Upper lobe of right lung (tissue), 1 donor: ENCODE results near the gene CDHR1. TPM values are rescaled to one million over a fixed set of nuclear protein-coding genes. Genes with fewer than 3 reads are reported as not detected.

Experiments used
- ATAC-seq: fragments of 200-7000 bp; cut with Tn5 transposase; one replicate; pipeline ENCODE4 v1.9.1; 2020; ENCODE audit warnings: mild to moderate bottlenecking, moderate library complexity
- DNase-seq: peaks from one replicate; pipeline ENCODE4 v3.0.0-alpha.2; 2020
- H3K27ac ChIP-seq: fragments of 200-600 bp; one replicate; pipeline ENCODE4 v1.8.0; 2022
- H3K27me3 ChIP-seq: fragments of 200-600 bp; one replicate; pipeline ENCODE4 v1.8.0; 2022; ENCODE audit warnings: mild to moderate bottlenecking
- H3K36me3 ChIP-seq: fragments of 200-600 bp; one replicate; pipeline ENCODE4 v1.8.0; 2022
- H3K4me1 ChIP-seq: fragments of 200-600 bp; one replicate; pipeline ENCODE4 v1.8.0; 2022
- H3K4me3 ChIP-seq: fragments of 200-600 bp; one replicate; pipeline ENCODE4 v1.8.0; 2022; ENCODE audit warnings: mild to moderate bottlenecking
- H3K9me3 ChIP-seq: fragments of 200-600 bp; one replicate; pipeline ENCODE4 v1.8.0; 2022
- intact Hi-C: fragments of 100-400 bp; cut with DNase I; formaldehyde crosslinking; loops from one replicate; pipeline ENCODE4 v1.11.0; 2022
- total RNA-seq: library from RNA; stranded (reverse); fragmentation: NEBNext Ultra II Directional; extraction: Animal tissue kit (Norgen Biotek cat#: 25700); gene quantifications from one replicate; pipeline ENCODE4 v1.2.1, GENCODE V29; 2021
- TF ChIP-seq, protein P1 (sequence below): fragments of 200-600 bp; IDR thresholded peaks from one replicate; pipeline ENCODE4 v1.8.0; 2022; ENCODE audit warnings: antibody characterized with exemption
- donor health status: DM: no; HTN: yes; CAD: no; lungs with severe emphysema.

CDHR1 gene
- total RNA-seq, 1 donor from 2014 or later, result 0.35 TPM

DNA sequence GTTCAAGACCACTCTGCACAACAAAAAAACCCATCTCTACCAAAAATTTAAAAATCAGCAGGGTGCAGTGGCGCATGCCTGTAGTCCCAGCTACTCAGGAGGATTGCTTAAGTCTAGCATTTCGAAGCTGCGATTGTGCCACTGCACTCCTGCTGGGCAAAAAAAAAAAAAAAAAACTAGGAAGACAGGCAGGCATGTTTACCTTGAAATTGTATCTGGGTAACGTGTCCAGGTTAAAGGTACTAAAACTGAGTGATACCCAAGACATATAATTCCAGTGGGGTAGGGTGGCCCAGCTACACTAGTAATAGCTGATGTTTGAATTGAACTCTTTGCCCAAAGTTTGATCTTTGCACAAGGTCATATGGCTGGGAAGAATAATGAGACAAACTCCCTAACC is 38.8 kb upstream of the CDHR1 start:
- H3K4me3 ChIP-seq, result no peak overlapping the region
- ATAC-seq, result no peak
- no peaks in the 10 kb centered on the region for H3K4me1 ChIP-seq
- H3K27ac ChIP-seq, result no peak overlapping the region
- intact Hi-C loops, result no loop called here
- TF ChIP-seq, protein P1, sequence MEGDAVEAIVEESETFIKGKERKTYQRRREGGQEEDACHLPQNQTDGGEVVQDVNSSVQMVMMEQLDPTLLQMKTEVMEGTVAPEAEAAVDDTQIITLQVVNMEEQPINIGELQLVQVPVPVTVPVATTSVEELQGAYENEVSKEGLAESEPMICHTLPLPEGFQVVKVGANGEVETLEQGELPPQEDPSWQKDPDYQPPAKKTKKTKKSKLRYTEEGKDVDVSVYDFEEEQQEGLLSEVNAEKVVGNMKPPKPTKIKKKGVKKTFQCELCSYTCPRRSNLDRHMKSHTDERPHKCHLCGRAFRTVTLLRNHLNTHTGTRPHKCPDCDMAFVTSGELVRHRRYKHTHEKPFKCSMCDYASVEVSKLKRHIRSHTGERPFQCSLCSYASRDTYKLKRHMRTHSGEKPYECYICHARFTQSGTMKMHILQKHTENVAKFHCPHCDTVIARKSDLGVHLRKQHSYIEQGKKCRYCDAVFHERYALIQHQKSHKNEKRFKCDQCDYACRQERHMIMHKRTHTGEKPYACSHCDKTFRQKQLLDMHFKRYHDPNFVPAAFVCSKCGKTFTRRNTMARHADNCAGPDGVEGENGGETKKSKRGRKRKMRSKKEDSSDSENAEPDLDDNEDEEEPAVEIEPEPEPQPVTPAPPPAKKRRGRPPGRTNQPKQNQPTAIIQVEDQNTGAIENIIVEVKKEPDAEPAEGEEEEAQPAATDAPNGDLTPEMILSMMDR, result no peak
- H3K36me3 ChIP-seq, result peaks cover 49% of the 10 kb centered on the region
- H3K27me3 ChIP-seq, result no peaks in the 10 kb centered on the region
- no peak for DNase-seq
- H3K9me3 ChIP-seq, result no peaks in the 10 kb centered on the region

DNA sequence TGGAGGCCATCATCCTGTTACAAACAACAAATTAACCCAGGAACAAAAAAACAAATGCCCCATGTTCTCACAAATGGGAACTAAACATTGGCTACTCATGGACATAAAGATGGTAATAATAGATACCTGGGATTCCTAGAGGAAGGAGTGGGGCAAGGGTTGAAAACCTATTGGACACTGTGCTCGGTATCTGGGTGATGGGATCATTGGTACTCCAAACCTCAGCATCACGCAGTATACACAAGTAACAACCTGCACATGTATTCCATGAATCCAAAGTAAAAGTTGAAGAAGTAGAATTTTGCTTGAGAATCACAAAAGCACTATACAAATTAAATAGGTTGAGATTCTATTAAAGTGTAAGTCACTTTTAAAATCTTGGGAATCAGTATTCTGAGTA is 38.3 kb upstream of the CDHR1 start:
- Histone ChIP-seq H3K4me3 (no peak overlapping the region), H3K27me3 (peaks cover 3% of the 10 kb centered on the region), H3K9me3 (no peaks in the 10 kb centered on the region), H3K4me1 (no peaks in the 10 kb centered on the region), H3K27ac (no peak overlapping the region), H3K36me3 (peaks cover 44% of the 10 kb centered on the region)
- TF ChIP-seq, protein P1, result no peak
- no peak for DNase-seq
- no peak for ATAC-seq
- intact Hi-C loops, result no loop called here

DNA sequence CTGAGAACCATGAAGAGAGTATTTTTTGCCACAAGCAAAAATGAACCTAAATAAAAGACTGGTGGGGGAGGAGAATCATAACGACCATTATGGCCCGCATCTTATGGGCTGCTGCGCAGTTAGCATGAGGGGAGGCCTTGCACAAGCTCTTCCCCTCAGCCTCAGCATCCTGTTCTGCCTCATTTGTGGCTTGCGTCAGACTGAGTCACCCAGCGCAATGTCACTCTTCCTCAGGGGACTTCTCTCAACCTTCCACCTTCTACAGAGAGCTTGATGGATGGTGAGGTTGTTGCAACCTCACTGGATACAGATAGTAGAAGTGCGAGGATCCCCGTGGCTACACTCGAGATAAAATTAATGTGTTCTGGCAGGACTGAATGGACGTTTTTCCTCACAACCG is 37.6 kb upstream of the CDHR1 start:
- Histone ChIP-seq H3K4me3 (no peak overlapping the region), H3K27me3 (peaks cover 5% of the 10 kb centered on the region), H3K9me3 (no peaks in the 10 kb centered on the region), H3K27ac (no peak overlapping the region), H3K36me3 (peaks cover 36% of the 10 kb centered on the region), H3K4me1 (no peaks in the 10 kb centered on the region)
- TF ChIP-seq, protein P1, result no peak
- ATAC-seq, result peak; percentile 83
- no peak for DNase-seq
- intact Hi-C loops, result no loop called here

DNA sequence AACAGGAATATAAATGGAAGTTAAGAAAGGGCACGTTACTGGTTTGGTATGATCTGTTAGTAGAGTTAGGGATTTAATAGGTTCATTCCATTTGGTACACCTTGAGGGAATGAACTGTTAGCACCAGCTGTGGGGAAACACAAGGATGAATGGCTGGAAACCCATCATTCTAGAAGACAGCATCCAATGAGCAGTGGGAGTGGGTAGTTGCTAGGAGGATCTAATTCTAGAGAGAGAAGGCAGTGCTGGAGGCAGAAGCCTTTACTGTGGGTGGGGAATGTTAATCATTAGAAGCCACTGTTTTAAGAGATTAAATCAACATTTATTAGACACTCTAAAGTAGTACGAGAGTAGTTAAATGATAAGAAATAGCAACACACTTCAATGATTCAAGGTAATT is 36.3 kb upstream of the CDHR1 start:
- Histone ChIP-seq H3K27ac (no peak overlapping the region), H3K4me1 (no peaks in the 10 kb centered on the region), H3K36me3 (peaks cover 23% of the 10 kb centered on the region), H3K4me3 (no peak overlapping the region), H3K9me3 (no peaks in the 10 kb centered on the region), H3K27me3 (peaks cover 8% of the 10 kb centered on the region)
- TF ChIP-seq, protein P1, result no peak
- intact Hi-C loops, result no loop called here
- DNase-seq (no peak), ATAC-seq (no peak)

DNA sequence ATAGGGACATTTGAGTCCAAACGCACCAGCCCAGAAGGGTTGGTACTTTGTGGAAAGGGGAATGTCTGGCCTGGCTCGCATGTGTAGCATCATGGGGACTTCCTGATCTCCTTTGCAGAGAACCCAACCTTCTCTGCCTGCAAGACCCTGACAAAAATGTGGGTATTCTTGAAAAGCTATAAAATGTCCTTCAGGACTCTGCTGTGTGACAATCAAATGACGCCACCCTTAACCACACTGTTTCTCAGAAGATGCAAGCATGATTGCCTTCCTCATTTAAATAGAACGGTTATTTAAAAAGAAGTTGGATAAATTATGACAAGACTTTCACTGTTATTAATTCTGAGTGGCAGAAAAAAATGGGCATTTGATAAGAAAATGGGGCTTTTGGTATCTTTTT is 35.8 kb upstream of the CDHR1 start:
- Histone ChIP-seq H3K4me3 (no peak overlapping the region), H3K27ac (no peak overlapping the region), H3K4me1 (no peaks in the 10 kb centered on the region), H3K27me3 (peaks cover 13% of the 10 kb centered on the region), H3K9me3 (no peaks in the 10 kb centered on the region), H3K36me3 (peaks cover 19% of the 10 kb centered on the region)
- TF ChIP-seq, protein P1, result no peak
- DNase-seq, result no peak
- no peak for ATAC-seq
- intact Hi-C loops, result no loop called here

DNA sequence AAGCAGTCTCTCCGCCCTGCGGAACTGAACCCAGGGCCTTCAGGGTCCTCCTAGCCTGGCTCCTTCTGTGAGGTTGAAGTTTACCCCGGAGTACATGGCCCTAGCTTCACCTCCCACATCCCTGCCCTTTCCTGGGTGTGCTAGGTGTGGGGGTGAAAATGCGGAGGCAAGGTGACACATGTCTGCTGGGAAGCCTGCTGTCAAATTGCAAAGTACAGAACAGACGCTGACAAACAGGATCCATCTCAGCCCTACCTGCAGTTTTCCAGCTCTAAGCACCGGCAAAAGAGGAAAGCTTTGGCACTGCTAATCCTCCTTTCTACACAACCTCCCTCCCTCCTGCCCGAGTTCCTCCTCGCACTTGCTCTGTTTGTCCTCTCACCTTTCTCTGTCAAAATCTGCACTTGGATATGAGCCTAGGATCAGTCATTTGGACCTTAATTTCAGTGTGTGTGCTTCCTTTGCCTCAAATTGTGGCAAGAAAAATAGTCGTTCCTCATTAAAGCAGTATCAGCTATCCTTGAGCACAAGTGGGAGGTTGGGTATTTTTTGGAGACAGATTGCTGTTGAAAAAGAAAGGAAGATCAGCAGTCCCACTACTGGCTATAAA is 35.2 kb upstream of the CDHR1 start:
- intact Hi-C loops, result no loop called here
- no peaks in the 10 kb centered on the region for H3K9me3 ChIP-seq
- TF ChIP-seq, protein P1, result no peak
- peaks cover 13% of the 10 kb centered on the region for H3K36me3 ChIP-seq
- peaks cover 13% of the 10 kb centered on the region for H3K27me3 ChIP-seq
- H3K4me1 ChIP-seq, result no peaks in the 10 kb centered on the region
- ATAC-seq, result peak; percentile 26
- DNase-seq, result no peak
- H3K27ac ChIP-seq, result no peak overlapping the region
- H3K4me3 ChIP-seq, result no peak overlapping the region
